HG03175 (cell line): Measurements from ENCODE around the gene ANKRD33B.
A peak's percentile ranks its signal among the peaks of the same experiment; 100 is the strongest.
"Not testable (repeated sequence)": the region's sequence is repeated elsewhere in the genome, so short reads cannot be mapped to it uniquely, and the experiment has no call there.

Source experiments
- ATAC-seq: cut with Tn5 transposase; IDR thresholded peaks from one replicate; pipeline ENCODE4 v1.9.1; 2021; ENCODE audit warnings: mild to moderate bottlenecking, moderate library complexity; ENCODE audit not compliant: unreplicated experiment

ANKRD33B gene

GRCh38 chr5:10563945-10564837 lies at the start of gene ANKRD33B:
Gene ANKRD33B (plus strand): TSS chr5:10564070. CDS start chr5:10564468, 398 bp downstream.
- peak; percentile 58 for ATAC-seq

DNA sequence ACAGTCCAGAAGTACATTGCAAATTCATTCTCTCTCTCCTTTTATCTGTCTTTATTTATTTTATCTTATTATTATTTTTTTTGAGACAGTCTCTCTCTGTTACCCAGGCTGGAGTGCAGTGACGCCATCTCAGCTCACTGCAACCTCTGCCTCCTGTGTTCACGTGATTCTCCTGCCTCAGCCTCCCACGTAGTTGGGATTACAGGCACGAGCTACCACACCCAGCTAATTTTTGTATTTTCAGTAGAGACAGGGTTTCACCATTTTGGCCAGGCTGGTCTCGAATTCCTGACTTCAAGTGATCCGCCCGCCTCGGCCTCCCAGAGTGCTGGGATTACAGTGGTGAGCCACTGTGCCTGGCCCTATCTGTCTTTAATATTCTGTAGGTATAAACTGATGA lies 49.3 kb upstream of the ANKRD33B start:
- ATAC-seq = not testable (repeated sequence)

DNA sequence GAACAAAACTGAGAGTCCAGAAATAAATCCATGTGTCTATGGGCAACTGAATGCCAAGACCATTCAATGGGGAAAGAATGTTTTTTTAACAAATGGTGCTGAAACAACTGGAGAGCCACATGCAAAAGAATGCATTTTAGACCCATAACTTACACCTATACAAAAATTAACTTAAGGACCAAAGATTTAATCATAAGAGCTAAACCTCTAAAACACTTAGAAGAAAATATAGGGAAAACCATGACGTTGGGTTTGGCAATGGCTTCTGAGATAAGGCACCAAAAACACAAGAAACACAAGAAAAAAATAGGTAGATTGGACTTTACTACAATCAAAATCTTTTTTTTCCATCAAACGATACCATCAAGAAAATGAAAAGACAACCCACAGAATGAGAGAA lies 48.4 kb upstream of the ANKRD33B start:
- no peak for ATAC-seq

GRCh38 chr5:10518347-10518746 lies 45.5 kb upstream of the ANKRD33B start:
- ATAC-seq = no peak

GRCh38 chr5:10519729-10520128 lies 44.1 kb upstream of the ANKRD33B start:
- peak; percentile 46 for ATAC-seq

DNA sequence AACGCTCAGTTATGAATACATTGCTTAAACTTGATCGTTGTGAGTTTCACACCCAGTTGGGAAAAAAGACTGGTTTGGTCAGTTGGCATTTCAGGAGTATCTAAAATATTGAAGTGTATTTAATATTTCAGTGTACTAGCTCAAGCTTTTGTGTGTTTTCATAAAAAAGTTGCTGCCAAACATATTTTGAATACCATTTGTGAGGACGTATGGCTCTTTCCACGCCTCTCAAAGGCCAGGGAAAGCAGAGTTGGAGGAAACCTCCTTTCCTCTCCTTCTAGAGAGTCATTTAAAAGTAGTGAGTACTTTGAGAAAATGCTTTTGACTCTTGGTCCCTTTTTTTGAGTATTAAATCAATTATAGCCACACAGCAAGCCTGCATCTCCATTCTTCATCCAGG lies 43.2 kb upstream of the ANKRD33B start:
- no peak for ATAC-seq

- no peak for ATAC-seq
These were observed 42.2 kb upstream of the ANKRD33B start for GRCh38 chr5:10521466-10522223.

DNA sequence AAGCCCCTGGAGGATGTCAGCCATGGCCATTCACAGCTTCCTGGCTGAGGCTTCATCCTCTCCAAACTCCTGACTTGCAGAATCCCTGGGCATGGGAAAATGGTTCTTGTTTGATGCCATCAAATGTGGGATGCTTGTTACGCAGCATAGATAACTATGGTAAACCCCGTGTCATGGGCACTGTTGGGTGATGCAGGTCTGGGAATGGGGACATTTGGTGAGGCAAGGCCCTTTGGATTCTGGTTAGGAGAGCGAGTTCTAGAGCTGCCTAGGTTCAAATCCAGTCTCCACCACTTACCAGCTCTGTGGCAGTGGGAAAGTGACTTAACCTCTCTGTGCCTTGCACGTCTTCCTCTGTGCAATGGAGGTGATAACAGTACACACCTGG lies 41.7 kb upstream of the ANKRD33B start:
- no peak for ATAC-seq

- ATAC-seq = no peak
These were observed 39.3 kb upstream of the ANKRD33B start for GRCh38 chr5:10524376-10525123.

GRCh38 chr5:10525124-10525495 lies 38.8 kb upstream of the ANKRD33B start:
- no peak for ATAC-seq

DNA sequence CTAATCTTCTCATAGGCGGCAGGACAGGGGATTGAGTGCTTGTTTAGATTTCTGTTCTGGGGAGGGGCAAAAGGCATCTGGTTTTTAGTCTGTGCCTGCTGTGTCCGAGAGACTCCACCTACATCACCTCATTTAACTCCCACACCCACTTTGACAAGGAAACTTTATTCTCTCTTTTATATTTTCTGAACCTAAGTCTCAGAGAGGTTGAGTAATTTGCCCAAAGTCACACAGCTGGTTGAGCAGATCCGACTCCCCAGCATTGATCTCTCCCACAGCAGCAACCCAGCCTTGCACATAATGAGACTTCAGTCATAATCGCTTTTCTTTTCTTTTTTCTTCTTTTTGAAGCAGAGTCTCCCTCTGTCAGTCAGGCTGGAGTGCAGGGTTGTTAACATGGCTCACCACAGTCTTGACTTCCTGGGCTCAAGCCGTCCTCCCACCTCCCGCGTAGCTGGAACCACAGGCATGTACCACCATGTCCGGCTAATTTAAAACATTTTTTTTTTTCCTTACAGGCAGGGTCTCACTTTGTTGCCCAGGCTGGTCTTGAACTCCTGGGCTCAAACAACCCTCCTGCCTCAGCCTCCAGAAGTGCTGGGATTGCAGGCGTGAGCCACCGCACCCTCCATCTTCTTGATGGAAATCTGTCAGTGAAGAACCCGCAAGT lies 36.5 kb upstream of the ANKRD33B start:
- ATAC-seq = no peak

DNA sequence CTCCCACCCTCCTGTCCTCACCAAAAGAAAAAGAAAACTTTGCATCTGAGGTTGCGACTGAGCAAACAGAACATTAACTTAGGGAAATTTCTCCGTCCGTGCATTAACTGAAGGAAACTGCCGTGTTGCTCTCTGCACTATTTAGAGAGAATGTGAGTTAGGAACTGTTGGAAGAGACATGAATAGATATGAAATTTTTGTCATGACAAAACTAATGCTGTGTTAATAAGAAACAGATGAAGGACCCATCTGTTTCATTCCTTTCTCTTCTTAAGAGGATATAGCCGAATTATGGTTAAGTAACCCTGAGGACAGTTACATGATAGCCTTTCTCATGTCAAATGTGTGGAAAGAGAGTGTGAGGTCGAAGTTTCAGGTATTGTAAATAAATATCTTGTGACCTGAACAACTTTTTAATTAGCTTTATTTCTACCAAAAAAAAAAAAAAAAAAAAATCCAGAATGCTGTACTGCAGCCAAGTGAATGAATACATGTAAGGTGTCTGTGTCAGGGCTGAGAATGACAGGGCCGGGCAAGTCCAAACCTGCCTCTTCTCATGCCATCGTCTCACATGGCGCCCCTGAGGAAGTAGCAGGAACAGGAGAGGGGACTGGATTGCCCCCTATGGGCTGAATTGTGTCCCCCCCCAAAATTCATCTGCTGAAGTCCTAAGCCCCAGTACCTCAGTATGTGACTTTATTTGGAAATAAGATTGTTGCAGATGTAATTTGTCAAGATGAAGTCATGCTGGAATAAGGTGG lies 35.6 kb upstream of the ANKRD33B start:
- no peak for ATAC-seq

DNA sequence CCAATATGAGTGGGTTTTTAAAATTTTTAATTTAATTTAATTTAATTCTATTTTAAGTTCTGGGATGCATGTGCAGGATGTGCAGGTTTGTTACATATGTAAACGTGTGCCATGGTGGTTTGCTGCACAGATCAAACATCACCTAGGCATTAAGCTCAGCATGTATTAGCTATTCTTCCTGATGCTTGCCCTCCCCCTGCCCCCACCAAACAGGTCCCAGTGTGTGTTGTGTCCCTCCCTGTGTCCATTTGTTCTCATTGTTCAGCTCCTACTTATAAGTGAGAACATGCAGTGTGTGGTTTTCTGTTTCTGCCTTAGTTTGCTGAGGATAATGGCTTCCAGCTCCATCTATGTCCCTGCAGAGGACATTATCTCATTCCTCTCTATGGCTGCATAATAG lies 35.0 kb upstream of the ANKRD33B start:
- ATAC-seq = no peak

DNA sequence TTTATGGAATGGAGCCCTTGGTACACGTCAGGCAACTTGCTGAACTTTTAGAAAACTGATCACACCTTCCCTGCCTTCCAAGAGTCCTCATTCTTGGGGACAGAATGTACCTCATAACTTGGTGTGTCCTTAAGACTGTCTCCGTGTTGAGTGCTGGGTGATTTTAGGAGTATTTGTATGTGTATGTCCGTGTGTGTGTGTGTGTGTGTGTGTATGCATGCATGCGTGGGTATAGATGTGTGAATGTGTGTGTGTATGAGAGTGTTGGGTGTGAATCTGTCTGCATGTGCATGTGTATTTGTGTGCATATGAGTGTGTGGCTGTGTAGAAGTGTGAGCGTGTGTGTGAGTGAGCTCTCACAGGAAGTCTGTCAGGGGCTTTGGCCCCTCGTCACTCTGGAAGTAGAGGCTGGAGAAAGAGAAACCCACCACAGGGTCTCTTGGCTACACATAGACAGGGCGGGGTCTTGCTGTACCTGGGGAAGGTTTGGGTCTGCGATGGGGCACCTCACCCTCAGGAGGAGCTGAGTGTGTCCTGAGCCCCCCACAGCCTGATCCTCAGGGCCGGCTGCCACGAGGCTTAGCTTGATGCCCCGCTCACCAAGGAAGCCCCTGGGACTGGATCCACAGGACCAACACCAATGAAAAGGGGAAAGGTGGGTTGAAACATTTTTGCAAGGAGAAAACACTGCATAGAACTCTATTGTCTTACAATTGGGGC lies 33.1 kb upstream of the ANKRD33B start:
- ATAC-seq = no peak

DNA sequence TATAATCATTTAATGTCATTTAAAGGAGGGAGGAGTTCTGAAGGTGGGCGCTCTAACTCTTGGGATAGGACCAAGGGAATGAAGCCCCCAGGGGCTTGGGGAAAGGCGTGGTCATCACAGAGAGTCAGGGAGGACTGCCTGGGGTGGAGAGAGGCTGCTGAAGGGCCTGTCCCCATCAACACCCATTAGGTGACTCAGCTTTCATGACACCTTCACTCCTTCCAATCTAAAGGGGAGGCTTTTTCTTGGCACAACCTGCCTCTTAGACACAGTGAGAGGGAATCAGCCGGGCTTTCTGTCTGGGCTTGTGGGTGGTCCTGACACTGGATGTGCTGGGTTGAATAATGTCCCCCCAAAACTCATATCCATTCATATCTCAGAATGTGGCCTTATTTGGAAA lies 31.4 kb upstream of the ANKRD33B start:
- no peak for ATAC-seq

GRCh38 chr5:10533226-10533625 lies 30.6 kb upstream of the ANKRD33B start:
- ATAC-seq = no peak

DNA sequence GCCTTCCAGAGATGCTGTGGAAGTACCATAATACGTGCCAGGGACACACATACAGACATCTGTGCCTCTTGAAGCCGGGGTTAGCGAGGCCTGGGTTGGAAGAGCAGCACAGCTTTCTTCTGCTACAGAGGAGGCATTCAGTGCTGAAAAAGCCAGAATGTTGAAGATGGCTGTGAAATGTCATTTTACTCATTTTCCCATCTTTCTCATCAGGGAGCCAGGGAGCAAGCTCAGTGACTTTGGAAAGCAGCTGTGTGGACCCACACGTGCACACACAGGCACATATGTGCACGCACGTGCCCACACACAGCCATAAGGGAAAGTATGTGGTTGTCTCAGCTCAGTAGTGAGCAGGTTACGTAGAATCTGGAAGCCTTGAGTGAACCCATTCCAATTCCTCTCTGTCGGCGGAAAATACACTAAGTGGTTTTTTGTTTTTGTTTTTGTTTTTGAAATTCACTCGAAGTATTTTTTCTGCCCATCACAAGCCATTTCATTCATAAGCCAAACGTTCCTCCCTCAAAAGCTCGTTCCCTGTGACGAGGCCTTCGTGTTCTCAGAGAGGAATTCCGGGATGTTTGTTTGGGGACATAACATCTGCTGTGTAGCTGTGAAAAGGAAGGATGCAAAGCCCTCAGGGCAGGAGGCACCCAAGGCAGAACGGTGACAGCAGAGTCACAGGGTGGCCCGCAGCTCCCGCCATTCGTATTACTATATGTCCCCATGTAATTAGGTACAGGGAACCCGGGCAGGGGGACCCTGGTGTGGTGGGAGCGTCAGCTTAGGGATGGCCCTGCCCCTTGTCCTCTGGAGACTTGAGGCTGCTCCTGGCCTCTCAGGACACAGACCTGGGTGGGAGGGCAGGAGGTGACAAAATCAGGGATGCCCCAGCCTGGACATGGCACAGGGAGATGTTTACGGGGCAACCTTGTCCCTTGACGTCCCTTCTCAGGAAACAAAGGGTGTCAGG lies 29.0 kb upstream of the ANKRD33B start:
- no peak for ATAC-seq

DNA sequence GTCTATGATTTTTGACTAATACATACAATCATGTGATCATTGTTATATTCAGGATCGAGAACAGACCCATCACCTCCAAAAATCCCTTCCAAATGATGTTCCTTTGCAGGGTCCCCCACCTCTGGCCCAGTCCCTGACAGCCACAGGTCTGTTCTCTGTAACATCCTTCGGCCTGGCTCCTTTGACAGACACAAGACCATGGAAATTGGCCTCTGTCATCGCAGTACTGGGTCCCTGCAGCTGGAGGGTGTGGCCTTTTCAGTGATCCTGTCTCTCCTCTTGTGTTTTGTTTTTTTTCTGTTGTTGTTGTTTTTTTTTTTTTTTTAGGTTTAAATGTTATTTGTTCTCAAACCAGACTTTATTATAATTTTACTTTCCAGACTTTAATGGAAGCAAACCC lies 27.4 kb upstream of the ANKRD33B start:
- no peak for ATAC-seq
